ENCODE measurements around the gene BIVM.
"Not testable (repeated sequence)": the region's sequence is repeated elsewhere in the genome, so short reads cannot be mapped to it uniquely, and the experiment has no call there.

The BIVM gene

DNA sequence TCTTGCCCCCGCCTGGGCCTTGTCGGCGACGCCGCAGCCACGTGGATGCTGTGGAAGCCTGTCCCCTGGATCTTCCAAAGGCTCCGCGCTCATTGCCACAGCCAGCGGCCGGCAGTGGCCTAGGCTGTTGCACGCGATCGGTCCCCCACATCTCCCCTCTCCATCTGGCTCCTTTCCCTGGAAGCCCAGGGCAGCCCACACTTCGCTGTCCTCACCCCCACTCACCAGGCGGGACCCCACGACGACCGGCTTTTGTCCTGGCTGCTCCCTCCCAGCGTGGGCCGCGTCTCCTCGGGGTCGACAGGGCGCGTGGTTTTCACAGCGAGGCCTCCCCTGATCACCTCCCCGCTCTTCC lies 24.7 kb upstream of the BIVM start:
- H3K4me3 ChIP-seq (ENCODE audit: low read length) = peak overlapping the region; percentile 76
- no peaks in the 10 kb centered on the region for H3K36me3 ChIP-seq (ENCODE audit: control insufficient read depth, insufficient read depth, low read length)
- H3K27ac ChIP-seq (ENCODE audit: low read depth, low read length) = peak overlapping the region; percentile 64
- peak overlapping the region; percentile 50 for H3K9ac ChIP-seq (ENCODE audit: low read length)
- H3K4me1 ChIP-seq (ENCODE audit: control insufficient read depth, insufficient read depth, low read length) = peaks cover 3% of the 10 kb centered on the region
- no peaks in the 10 kb centered on the region for H3K27me3 ChIP-seq (ENCODE audit: control insufficient read depth, insufficient read depth, low read length)

DNA sequence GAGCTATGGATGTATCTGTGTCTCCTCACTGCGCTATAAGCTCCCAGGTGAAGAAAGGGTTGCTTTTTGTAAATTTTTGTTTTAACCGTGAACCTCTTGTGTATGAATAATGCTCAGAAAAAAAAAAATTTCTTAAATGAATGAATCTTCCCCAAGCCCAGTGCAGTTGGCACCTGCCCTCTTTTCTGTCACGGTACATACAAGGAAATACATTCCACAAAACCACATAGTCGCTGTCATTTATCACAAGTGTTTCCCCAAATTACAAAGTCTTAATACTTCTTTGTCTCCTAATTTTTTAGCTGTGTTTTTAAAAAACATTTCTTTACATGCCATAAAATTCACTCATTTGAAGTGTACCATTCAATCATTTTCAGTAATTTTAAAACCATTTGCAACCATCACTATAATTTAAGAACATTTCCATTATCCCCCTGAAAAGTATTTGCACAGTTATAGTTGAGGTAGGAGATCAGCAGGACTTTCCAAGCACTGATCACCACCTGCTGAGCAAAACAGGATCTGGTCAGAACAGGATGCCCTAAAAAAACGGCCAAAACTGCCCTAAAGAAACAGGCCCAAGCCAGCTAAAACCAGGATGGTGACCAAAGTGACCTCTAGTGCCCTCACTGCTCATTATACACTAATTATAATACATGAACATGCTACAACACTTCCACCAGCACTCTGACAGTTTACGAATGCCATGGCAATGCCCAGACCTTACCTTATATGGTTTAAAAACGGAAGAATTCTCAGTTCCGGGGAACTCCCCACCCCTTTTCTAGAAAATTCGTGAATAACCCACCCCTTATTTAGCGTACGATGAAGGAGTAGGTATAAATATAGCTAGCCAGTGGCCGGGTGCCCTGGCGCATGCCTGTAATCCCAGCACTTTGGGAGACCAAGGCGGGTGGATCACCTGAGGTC lies 24.1 kb upstream of the BIVM start:
- Histone ChIP-seq H3K4me3 (ENCODE audit: low read length) (peak overlapping the region; percentile 76), H3K27me3 (ENCODE audit: control insufficient read depth, insufficient read depth, low read length) (no peaks in the 10 kb centered on the region), H3K27ac (ENCODE audit: low read depth, low read length) (no peak overlapping the region), H3K4me1 (ENCODE audit: control insufficient read depth, insufficient read depth, low read length) (peaks cover 3% of the 10 kb centered on the region), H3K9ac (ENCODE audit: low read length) (no peak overlapping the region), H3K36me3 (ENCODE audit: control insufficient read depth, insufficient read depth, low read length) (no peaks in the 10 kb centered on the region)

- Histone ChIP-seq H3K4me1 (ENCODE audit: control insufficient read depth, insufficient read depth, low read length) (peaks cover 3% of the 10 kb centered on the region), H3K27ac (ENCODE audit: low read depth, low read length) (no peak overlapping the region), H3K9ac (ENCODE audit: low read length) (no peak overlapping the region), H3K36me3 (ENCODE audit: control insufficient read depth, insufficient read depth, low read length) (no peaks in the 10 kb centered on the region), H3K4me3 (ENCODE audit: low read length) (no peak overlapping the region), H3K27me3 (ENCODE audit: control insufficient read depth, insufficient read depth, low read length) (no peaks in the 10 kb centered on the region)
These were observed 22.6 kb upstream of the BIVM start for GRCh38 chr13:102776271-102776670.

DNA sequence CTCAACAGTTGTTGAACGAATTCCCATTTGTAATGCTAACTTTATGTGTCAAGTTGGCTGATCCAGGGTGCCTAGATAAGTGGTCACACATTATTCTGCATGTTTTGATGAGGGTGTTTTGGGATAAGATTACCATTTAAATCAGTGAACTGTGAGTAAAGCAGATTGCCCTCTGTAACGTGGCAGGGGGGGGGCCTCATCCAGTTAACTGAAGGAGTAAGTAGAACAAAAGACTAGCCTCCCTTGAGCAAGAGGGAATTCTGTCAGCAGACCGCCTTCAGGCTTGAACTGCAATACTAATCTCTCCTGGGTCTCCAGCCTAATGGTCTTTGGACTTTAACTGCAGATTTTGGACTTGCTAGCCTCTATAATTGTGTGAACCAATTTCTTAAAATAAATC lies 21.2 kb upstream of the BIVM start:
- Histone ChIP-seq H3K36me3 (ENCODE audit: control insufficient read depth, insufficient read depth, low read length) (no peaks in the 10 kb centered on the region), H3K4me1 (ENCODE audit: control insufficient read depth, insufficient read depth, low read length) (peaks cover 2% of the 10 kb centered on the region), H3K27ac (ENCODE audit: low read depth, low read length) (no peak overlapping the region), H3K27me3 (ENCODE audit: control insufficient read depth, insufficient read depth, low read length) (no peaks in the 10 kb centered on the region), H3K9ac (ENCODE audit: low read length) (no peak overlapping the region), H3K4me3 (ENCODE audit: low read length) (no peak overlapping the region)

- Histone ChIP-seq H3K4me1 (ENCODE audit: control insufficient read depth, insufficient read depth, low read length) (no peaks in the 10 kb centered on the region), H3K27ac (ENCODE audit: low read depth, low read length) (no peak overlapping the region), H3K27me3 (ENCODE audit: control insufficient read depth, insufficient read depth, low read length) (no peaks in the 10 kb centered on the region), H3K9ac (ENCODE audit: low read length) (no peak overlapping the region), H3K36me3 (ENCODE audit: control insufficient read depth, insufficient read depth, low read length) (no peaks in the 10 kb centered on the region), H3K4me3 (ENCODE audit: low read length) (no peak overlapping the region)
These were observed 19.3 kb upstream of the BIVM start for GRCh38 chr13:102779436-102780159.

- not testable (repeated sequence) for H3K27me3 ChIP-seq (ENCODE audit: control insufficient read depth, insufficient read depth, low read length); H3K36me3 ChIP-seq (ENCODE audit: control insufficient read depth, insufficient read depth, low read length); H3K9ac ChIP-seq (ENCODE audit: low read length); H3K4me3 ChIP-seq (ENCODE audit: low read length); H3K4me1 ChIP-seq (ENCODE audit: control insufficient read depth, insufficient read depth, low read length); H3K27ac ChIP-seq (ENCODE audit: low read depth, low read length)
These were observed 18.3 kb upstream of the BIVM start for GRCh38 chr13:102780656-102781055.

DNA sequence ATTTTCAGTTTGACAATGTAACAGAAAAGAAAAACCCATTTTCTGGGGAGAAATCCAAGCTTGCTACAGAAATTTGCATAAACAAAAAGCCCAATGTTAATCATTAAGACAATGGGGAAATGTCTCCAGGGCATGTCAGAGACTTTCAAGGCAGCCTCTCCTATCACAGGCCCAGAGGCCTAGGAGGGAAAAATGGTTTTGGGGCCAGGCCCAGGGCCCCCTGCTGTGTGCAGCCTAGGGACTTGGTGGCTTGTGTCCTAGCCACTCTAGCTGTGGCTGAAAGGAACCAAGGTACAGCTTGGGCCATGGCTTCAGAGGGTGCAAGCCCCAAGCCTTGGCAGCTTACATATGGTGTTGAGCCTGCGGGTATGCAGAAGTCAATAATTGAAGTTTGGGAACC lies 17.3 kb upstream of the BIVM start:
- H3K9ac ChIP-seq (ENCODE audit: low read length) = no peak overlapping the region
- H3K4me1 ChIP-seq (ENCODE audit: control insufficient read depth, insufficient read depth, low read length) = no peaks in the 10 kb centered on the region
- no peaks in the 10 kb centered on the region for H3K27me3 ChIP-seq (ENCODE audit: control insufficient read depth, insufficient read depth, low read length)
- H3K27ac ChIP-seq (ENCODE audit: low read depth, low read length) = no peak overlapping the region
- H3K36me3 ChIP-seq (ENCODE audit: control insufficient read depth, insufficient read depth, low read length) = peaks cover 2% of the 10 kb centered on the region
- H3K4me3 ChIP-seq (ENCODE audit: low read length) = no peak overlapping the region

- peaks cover 2% of the 10 kb centered on the region for H3K36me3 ChIP-seq (ENCODE audit: control insufficient read depth, insufficient read depth, low read length)
- H3K27me3 ChIP-seq (ENCODE audit: control insufficient read depth, insufficient read depth, low read length) = no peaks in the 10 kb centered on the region
- H3K4me3 ChIP-seq (ENCODE audit: low read length) = no peak overlapping the region
- H3K4me1 ChIP-seq (ENCODE audit: control insufficient read depth, insufficient read depth, low read length) = no peaks in the 10 kb centered on the region
- H3K9ac ChIP-seq (ENCODE audit: low read length) = no peak overlapping the region
- no peak overlapping the region for H3K27ac ChIP-seq (ENCODE audit: low read depth, low read length)
These were observed 14.4 kb upstream of the BIVM start for GRCh38 chr13:102784483-102784882.

DNA sequence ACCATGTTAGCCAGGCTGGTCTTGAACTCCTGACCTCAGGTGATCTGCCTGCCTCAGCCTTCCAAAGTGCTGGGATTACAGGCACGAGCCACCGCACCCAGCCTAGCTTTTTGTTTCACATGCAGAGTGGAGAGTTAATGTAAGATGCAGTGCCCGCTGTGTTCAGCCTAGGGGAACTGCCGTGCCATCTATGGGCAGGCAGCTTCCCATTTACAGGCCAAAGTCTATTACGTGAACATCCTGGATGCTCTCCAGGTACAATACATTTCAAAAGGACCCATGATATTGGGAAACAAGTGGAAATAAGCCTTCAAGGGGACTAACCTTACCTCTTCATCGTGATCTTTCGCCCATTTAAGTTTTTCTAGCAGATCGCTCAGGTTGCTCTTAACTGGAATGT lies 10.2 kb upstream of the BIVM start:
- Histone ChIP-seq H3K27me3 (ENCODE audit: control insufficient read depth, insufficient read depth, low read length) (no peaks in the 10 kb centered on the region), H3K27ac (ENCODE audit: low read depth, low read length) (no peak overlapping the region), H3K4me1 (ENCODE audit: control insufficient read depth, insufficient read depth, low read length) (no peaks in the 10 kb centered on the region), H3K9ac (ENCODE audit: low read length) (no peak overlapping the region), H3K36me3 (ENCODE audit: control insufficient read depth, insufficient read depth, low read length) (peaks cover 2% of the 10 kb centered on the region), H3K4me3 (ENCODE audit: low read length) (no peak overlapping the region)

GRCh38 chr13:102792396-102792795 lies 6.5 kb upstream of the BIVM start:
- H3K4me3 ChIP-seq (ENCODE audit: low read length) = no peak overlapping the region
- no peak overlapping the region for H3K9ac ChIP-seq (ENCODE audit: low read length)
- no peaks in the 10 kb centered on the region for H3K27me3 ChIP-seq (ENCODE audit: control insufficient read depth, insufficient read depth, low read length)
- H3K27ac ChIP-seq (ENCODE audit: low read depth, low read length) = no peak overlapping the region
- H3K4me1 ChIP-seq (ENCODE audit: control insufficient read depth, insufficient read depth, low read length) = no peaks in the 10 kb centered on the region
- H3K36me3 ChIP-seq (ENCODE audit: control insufficient read depth, insufficient read depth, low read length) = no peaks in the 10 kb centered on the region

DNA sequence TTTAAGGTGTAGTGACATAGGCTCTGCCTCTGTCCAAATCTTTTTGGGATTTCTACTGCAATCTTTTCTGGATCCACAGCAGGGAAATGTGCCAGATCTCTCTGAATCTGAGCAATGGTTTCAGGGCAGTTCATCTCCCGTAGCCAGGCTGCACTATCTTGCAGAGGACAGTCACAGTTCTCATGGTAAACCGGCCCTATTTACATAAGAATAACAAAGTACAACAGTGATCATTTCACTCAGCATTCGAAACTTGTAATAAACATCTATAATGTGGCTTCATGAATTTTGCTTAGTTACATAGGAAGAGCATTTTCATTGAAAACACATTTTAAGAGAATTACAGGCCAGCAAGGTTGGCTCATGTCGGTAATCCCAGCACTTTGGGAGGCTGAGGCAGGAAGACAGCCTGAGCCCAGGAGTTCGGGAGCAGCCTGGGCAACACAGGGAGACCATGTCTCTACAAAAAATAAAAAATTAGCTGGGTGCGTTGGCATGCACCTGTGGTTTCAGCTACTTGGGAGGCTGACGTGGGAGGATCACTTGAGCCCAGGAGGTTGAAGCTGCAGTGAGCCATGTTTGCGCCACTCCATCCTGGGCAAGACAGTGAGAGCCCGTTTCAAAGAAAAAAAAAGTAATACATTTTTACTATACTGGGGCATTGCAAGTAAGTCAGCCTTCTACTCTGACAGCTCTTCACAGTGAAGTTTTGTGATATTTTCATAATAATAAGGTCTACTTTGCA lies 5.1 kb upstream of the BIVM start:
- Histone ChIP-seq H3K27me3 (ENCODE audit: control insufficient read depth, insufficient read depth, low read length) (no peaks in the 10 kb centered on the region), H3K9ac (ENCODE audit: low read length) (no peak overlapping the region), H3K4me1 (ENCODE audit: control insufficient read depth, insufficient read depth, low read length) (peaks cover 3% of the 10 kb centered on the region), H3K4me3 (ENCODE audit: low read length) (no peak overlapping the region), H3K36me3 (ENCODE audit: control insufficient read depth, insufficient read depth, low read length) (no peaks in the 10 kb centered on the region), H3K27ac (ENCODE audit: low read depth, low read length) (no peak overlapping the region)

GRCh38 chr13:102799426-102800144 lies 666 bp downstream of the BIVM start:
- H3K27ac ChIP-seq (ENCODE audit: low read depth, low read length) = peak overlapping the region; percentile 67
- H3K27me3 ChIP-seq (ENCODE audit: control insufficient read depth, insufficient read depth, low read length) = no peaks in the 10 kb centered on the region
- H3K4me3 ChIP-seq (ENCODE audit: low read length) = peak overlapping the region; percentile 92
- H3K36me3 ChIP-seq (ENCODE audit: control insufficient read depth, insufficient read depth, low read length) = no peaks in the 10 kb centered on the region
- no peak overlapping the region for H3K9ac ChIP-seq (ENCODE audit: low read length)
- H3K4me1 ChIP-seq (ENCODE audit: control insufficient read depth, insufficient read depth, low read length) = peaks cover 3% of the 10 kb centered on the region
